GM18951 (cell line): Measurements from ENCODE around the gene KIR3DL1.
"Not testable (repeated sequence)": the region's sequence is repeated elsewhere in the genome, so short reads cannot be mapped to it uniquely, and the experiment has no call there.

ENCODE experiments used
- POLR2A ChIP-seq: IDR thresholded peaks from 4 replicates; pipeline ENCODE4 v1.6.1; 2011; ENCODE audit warnings: mild to moderate bottlenecking; ENCODE audit not compliant: insufficient read length, insufficient read depth; ENCODE audit errors: extremely low read depth
- in situ Hi-C: fragments of 300-500 bp; cut with MboI; formaldehyde crosslinking; loops from one replicate; pipeline ENCODE4 v1.12.0; 2022; ENCODE audit warnings: low sequenced_read_pairs, mixed read lengths, inconsistent platforms; ENCODE audit not compliant: unreplicated experiment

KIR3DL1 gene

GRCh38 chr19:54850930-54851329 is 34.7 kb downstream of the KIR3DL1 start:
- TF ChIP-seq POLR2A = no peak
- in situ Hi-C loops = no loop called here

DNA sequence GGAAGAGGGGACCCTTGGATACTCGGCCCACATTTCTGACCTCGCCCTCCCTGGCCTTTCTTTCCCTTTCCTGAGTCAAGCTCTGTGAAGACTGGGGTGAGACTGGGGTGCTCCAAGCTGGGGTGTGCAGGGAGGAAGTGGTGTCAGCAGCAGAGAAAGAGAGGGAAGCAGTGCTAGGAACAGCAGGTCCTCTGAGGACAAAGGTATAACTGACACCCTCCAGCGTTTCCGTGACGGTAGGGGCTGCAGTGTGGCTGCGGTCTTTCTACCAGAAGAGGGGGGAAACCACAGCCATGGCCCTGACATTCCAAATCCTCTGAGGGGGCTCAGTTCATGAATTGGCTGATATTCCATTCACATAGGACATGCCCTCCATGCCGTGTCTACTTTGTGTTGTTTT is 35.1 kb downstream of the KIR3DL1 start:
- TF ChIP-seq POLR2A = no peak
- in situ Hi-C loops = no loop called here

GRCh38 chr19:54855241-54855640 is 39.0 kb downstream of the KIR3DL1 start:
- in situ Hi-C loops = not testable (repeated sequence)

DNA sequence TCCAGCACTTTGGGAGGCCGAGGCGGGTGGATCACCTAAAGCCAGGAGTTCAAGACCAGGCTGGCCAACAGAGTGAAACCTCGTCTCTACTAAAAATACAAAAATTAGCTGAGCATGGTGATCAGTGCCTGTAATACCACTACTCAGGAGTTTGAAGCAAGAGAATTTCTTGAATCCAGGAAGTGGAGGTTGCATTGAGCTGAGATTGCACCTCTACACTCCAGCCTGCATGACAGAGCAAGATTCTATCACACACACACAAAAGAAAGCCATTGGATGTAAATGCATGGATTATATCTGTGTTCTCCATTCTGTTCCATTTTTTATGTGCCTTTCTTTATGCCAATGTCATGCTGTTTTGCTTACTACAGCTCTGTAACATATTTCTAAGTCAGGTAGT is 42.2 kb downstream of the KIR3DL1 start:
- in situ Hi-C loops = not testable (repeated sequence)

DNA sequence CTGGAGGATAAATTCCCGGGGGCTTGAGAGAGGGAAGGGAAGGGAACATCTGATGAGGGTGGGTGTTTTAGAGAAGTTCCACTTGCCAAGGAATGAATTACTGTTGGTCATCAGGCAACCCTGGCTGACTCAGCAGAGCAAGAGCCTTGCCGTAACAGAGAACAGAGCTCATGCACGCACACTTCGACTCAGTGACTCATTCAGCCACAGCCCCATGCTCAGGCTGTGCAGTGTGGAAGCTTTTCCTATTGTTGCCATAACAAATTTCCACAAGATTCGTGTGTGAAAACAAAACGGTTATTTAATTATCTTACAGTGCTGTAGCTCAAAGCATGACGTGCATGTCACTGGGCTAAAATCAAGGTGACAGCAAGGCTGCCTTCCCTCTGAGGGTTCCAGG is 43.2 kb downstream of the KIR3DL1 start:
- in situ Hi-C loops = not testable (repeated sequence)

- in situ Hi-C loops = not testable (repeated sequence)
Observed at GRCh38 chr19:54863459-54863858, 47.2 kb downstream of the KIR3DL1 start.

GRCh38 chr19:54871696-54872095 is 55.4 kb downstream of the KIR3DL1 start:
- in situ Hi-C loops = no loop called here
- TF ChIP-seq POLR2A = no peak

DNA sequence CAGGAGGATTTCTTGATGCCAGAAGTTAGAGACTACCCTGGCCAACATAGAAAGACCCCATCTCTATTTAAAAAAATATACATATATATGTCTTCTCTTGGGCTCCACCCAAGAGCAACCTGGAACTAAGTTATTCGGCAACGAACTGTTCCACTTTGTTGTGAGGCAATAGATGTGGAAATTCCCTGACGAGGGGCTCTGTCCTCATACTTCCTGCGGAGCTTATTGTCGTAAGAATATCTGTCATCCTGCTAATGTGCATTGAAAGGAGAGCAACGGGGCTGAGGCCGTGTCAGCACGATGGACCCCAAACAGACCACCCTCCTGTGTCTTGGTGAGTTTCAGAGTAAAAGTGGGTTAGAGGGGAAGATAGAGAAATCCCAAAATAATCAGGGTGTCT is 57.7 kb downstream of the KIR3DL1 start, which contains the start of gene FCAR:
FCAR (plus strand) TSS at position 246 of the 400 bp plus-strand sequence; CDS start at position 301, 55 bp downstream.
- no peak for TF ChIP-seq POLR2A
- in situ Hi-C loops = no loop called here

- in situ Hi-C loops = loop anchor here (25.0 kb wide), 1 partner anchor 537 kb away; the partner anchor contains the start of gene UBE2S
- no peak for TF ChIP-seq POLR2A
Observed at GRCh38 chr19:54875506-54875905, 59.2 kb downstream of the KIR3DL1 start.

- no peak for TF ChIP-seq POLR2A
- in situ Hi-C loops = loop anchor here (25.0 kb wide), 1 partner anchor 535 kb away; the partner anchor contains the start of gene UBE2S
Observed at GRCh38 chr19:54877471-54877870, 61.2 kb downstream of the KIR3DL1 start.
